Measurements from ENCODE around the gene PITX2.

Gene PITX2

DNA sequence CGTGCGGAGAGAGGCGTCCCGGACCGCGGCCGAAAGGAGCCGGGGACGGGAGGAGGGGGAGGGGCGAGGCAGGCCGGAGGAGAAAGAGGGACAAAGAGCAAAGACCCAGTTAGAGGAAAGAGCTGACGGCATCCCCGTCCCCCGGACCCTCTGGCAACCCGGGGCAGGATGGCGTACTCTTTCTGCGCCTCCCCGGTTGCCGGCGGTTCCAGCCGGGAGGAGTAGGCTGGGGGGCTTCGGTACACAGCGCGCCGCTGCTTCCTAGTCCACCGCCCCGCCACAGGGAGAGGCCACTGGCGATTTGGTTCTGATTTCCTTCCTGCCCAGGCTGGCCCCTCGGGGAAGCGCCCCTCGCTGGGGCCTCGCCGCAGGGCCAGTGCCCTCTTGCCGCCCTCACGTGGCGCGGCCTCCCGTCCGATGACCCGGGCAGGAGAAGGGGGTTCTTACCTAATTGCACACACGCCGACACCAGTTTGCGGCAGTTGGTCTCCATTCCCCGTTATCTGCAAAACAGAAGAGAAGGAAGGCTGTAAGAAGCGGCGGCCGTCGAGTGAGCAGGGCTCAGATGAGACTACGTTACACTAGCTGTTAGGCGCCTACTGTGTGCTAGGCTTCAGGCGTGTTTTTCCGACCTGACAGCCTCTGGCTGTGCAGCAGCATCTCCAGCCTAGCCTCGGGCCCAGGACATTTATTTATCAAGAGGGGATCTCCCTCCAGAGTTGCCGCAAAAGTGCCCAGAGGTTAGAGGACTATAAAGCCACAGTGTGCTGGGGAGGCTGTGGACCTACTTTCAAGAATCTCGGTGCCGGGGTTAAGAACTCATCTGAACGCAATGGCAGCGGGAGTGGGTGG is 9.9 kb upstream of the PITX2 start:
- TF ChIP-seq, protein P1, sequence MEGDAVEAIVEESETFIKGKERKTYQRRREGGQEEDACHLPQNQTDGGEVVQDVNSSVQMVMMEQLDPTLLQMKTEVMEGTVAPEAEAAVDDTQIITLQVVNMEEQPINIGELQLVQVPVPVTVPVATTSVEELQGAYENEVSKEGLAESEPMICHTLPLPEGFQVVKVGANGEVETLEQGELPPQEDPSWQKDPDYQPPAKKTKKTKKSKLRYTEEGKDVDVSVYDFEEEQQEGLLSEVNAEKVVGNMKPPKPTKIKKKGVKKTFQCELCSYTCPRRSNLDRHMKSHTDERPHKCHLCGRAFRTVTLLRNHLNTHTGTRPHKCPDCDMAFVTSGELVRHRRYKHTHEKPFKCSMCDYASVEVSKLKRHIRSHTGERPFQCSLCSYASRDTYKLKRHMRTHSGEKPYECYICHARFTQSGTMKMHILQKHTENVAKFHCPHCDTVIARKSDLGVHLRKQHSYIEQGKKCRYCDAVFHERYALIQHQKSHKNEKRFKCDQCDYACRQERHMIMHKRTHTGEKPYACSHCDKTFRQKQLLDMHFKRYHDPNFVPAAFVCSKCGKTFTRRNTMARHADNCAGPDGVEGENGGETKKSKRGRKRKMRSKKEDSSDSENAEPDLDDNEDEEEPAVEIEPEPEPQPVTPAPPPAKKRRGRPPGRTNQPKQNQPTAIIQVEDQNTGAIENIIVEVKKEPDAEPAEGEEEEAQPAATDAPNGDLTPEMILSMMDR (IDR thresholded peaks at IDR 0.05; ENCODE audit: low read depth, low read length, missing control alignments) = no peak
- H3K4me3 ChIP-seq (ENCODE audit: low read depth, low read length) = no peak overlapping the region
- DNase-seq (ENCODE audit: low read depth) = no peak

DNA sequence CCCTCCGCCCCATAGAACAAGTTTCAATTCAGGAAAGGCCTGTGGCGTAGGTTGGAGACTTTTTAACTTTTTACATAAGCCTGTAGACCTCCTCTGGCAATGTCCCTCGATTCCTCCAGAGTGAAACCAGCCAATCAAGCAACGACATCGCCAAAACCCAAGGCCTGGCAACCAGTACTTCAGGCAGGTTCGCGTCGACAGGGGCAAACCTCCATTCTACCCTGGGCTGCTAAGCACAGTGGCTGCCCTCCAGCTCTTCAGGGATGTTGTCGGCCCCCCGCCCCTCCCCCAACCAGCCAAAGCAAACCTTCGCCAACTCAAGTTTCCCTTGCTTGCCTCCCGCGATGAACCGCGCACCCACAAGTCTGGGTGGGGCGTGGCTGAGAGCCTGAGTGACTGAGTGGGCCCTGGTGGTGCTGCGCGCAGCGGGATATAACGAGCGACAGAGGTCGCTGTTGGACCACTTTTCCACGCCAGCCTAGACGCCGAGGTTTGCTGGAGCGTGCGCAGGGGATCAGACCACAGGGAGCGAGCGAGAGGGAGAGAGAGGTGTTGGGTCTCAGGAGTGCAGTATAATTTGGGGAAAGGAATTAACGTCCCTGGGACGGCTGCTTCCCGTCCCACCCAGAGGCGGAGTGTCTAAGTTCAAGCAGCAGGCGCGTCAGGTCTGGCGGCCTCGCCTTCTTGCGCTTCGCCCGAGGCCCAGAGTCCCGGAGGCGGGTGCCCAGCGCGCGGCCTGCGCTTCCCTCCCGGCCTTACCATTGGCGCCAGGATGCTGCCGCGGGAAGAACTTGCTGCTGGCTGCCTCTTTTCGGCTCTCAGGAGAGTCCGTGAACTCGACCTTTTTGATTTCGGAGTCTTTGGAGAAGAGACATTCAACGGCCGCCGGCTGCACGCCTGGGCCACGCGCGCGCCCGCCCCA is 9.0 kb upstream of the PITX2 start:
- DNase-seq (ENCODE audit: low read depth) = peak; percentile 33
- no peak overlapping the region for H3K4me3 ChIP-seq (ENCODE audit: low read depth, low read length)
- TF ChIP-seq, protein P1 (IDR thresholded peaks at IDR 0.05; ENCODE audit: low read depth, low read length, missing control alignments) = peak; percentile 70

DNA sequence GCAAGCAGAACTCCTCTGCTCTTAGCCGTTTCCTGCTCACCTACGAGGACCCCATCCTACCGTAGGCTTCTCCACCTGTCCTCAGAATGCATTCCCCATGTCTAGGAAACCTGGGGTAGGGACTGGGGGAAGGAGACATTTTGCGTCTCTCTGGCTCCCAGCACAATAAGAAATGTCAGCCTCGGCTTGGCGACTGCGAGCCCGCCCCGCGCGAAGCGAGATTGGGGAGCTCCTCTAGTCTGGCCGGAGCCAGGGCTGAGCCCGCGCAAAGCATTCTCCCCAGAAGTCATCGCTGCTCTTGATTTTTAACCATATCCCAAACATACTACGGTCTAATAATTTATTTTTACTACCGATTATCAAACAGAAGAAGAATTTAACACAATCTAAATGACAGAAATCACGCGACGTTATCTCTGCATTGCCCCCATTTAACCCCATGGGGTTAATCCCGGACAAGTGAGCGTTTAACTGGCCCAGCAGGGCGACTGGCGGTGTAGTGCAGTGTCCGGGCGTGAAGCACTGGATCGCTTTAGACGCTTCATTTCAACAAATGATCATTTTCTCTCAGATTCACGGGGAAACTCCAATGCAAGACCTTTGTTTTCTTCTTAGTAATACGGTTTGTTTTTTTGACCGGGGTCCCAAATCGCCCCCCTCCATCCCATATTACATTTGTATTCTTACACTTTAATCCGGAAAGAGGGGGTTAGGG is 8.0 kb upstream of the PITX2 start:
- TF ChIP-seq, protein P1 (IDR thresholded peaks at IDR 0.05; ENCODE audit: low read depth, low read length, missing control alignments) = no peak
- no peak for DNase-seq (ENCODE audit: low read depth)
- no peak overlapping the region for H3K4me3 ChIP-seq (ENCODE audit: low read depth, low read length)

DNA sequence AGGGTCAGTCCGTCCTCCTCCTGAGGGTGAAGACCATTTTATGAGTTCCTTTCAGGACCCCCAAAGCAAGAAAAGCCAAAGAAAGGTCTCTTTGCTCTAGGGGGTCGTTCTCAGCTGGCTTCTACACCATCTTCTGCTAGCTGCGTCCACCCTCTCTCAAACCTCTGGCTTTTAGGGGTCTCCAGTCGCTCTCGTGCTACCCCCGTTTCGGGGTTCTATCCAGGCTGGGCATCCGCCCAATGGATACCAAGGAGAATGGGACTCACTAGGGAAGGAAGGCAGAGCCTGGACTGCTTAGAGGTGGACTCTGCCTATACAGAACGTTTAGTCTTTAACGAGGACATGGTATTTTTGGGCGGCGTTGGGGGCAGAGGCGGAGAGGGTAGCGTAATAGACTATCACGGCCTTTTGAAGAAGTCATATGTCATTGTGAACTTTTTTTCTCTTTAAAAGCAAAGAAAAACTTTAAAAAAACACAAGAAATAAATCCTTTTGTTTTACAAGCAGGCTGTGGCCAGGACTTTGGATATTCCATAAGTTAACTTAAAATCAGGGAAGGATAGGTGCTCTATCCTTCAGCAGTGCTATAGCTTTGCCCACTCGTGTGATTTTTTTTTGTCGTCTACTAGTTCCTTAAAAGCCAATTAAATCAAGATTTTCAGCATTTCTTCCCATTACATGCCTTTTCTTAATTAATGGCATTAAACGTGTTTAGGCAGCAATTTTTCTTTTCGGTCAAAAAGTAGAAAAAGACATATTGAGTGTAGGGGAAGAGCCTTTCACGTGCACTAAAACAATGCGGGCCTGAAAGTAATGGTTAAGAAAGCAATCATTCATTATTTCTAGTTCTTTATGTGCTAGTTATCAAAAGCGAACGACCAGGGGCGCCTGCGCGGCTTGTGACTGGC is 7.2 kb upstream of the PITX2 start:
- no peak overlapping the region for H3K4me3 ChIP-seq (ENCODE audit: low read depth, low read length)
- TF ChIP-seq, protein P1 (IDR thresholded peaks at IDR 0.05; ENCODE audit: low read depth, low read length, missing control alignments) = no peak
- DNase-seq (ENCODE audit: low read depth) = no peak

DNA sequence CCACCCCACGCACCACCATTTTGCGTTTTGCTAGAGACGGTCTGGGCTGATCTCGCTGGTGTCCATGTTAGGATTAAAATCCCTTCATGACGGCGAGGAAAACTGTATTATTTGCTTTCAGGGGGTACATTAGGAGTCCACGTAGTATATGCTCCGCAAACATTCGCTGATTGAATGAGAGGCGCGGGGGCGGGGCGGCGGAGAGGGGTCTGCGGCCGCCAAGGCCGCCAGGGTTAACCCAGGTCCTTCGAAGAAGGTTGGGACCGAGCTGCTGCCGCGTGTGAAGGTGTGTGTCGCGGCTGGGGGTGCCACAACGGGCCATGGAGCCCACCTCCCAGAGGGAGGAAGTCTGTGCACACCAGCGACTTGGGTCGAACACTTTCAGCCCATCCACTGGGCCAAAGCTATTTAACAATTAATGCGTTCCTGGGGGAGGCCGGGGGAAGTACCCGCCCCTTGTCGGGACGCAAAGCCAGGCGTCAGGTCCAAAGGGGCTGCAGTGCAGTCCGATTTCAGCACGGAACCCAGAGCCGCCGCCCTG is 6.4 kb upstream of the PITX2 start:
- no peak for DNase-seq (ENCODE audit: low read depth)
- TF ChIP-seq, protein P1 (IDR thresholded peaks at IDR 0.05; ENCODE audit: low read depth, low read length, missing control alignments) = no peak
- no peak overlapping the region for H3K4me3 ChIP-seq (ENCODE audit: low read depth, low read length)

All from GM12864 (cell line).